SK-N-SH (cell line): Measurements from ENCODE around the gene SURF1. TPM values are rescaled to one million over a fixed set of nuclear protein-coding genes. Genes with fewer than 3 reads are reported as not detected.

Source experiments
- CTCF ChIA-PET: fragments of 300-600, 350-600 bp; formaldehyde crosslinking; extraction: SDS; loops from one replicate; lab custom pipeline; 2021; lab: Yijun Ruan, JAX
- POLR2A ChIA-PET: fragments of 350-600 bp; sonication (Branson Sonifier 250); formaldehyde crosslinking; extraction: SDS; loops from one replicate; lab custom pipeline; 2020; ENCODE audit warnings: antibody characterized with exemption, inconsistent platforms; lab: Yijun Ruan, JAX
- DNase-seq: peaks from one replicate; pipeline ENCODE4 v3.0.0; 2012
- H2AFZ ChIP-seq: fragments of 200-600 bp; sonication (generic); 2 replicates; pipeline ENCODE4 v1.8.1; 2016; ENCODE audit warnings: antibody characterized with exemption, mild to moderate bottlenecking, low read depth
- H3F3A ChIP-seq: fragments of 200-600 bp; sonication (generic); replicated peaks from 2 replicates; pipeline ENCODE3; 2016; ENCODE audit warnings: antibody characterized with exemption, mild to moderate bottlenecking; ENCODE audit not compliant: insufficient read depth
- H3K27ac ChIP-seq, 2 experiments: fragments of 200-500 bp in 1 of 2; fragments of 200-600 bp in 1 of 2; sonication (Bioruptor generic) in 1 of 2; sonication (generic), shearing (Covaris generic) in 1 of 2; 2 replicates each; pipeline versions ENCODE4 v1.5.1 to v1.6.1; 2014 to 2016; ENCODE audit warnings: low read depth in 2 of 2, inconsistent platforms in 1 of 2, low read length in 1 of 2, mild to moderate bottlenecking in 1 of 2, mixed read lengths in 1 of 2
- H3K27me3 ChIP-seq: fragments of 200-600 bp; sonication (generic), shearing (Covaris generic); 2 replicates; pipeline ENCODE4 v1.6.1; 2016; ENCODE audit warnings: mixed run types; ENCODE audit not compliant: insufficient read depth
- H3K36me3 ChIP-seq, 2 experiments: fragments of 200-500 bp in 1 of 2; fragments of 200-600 bp in 1 of 2; sonication (Bioruptor generic) in 1 of 2; sonication (generic) in 1 of 2; replicated peaks in 1 of 2; 2 replicates each; pipeline versions ENCODE3 to v1.5.1; 2014 to 2016; ENCODE audit warnings: low read length in 1 of 2, mild to moderate bottlenecking in 1 of 2; ENCODE audit not compliant: insufficient read depth in 2 of 2, control insufficient read depth in 1 of 2
- H3K4me1 ChIP-seq, 2 experiments: fragments of 200-500 bp in 1 of 2; fragments of 200-600 bp in 1 of 2; sonication (Bioruptor generic) in 1 of 2; sonication (generic), shearing (Covaris generic) in 1 of 2; 2 replicates each; pipeline versions ENCODE4 v1.5.1 to v1.6.1; 2014 to 2016; ENCODE audit warnings: low read depth in 1 of 2, low read length in 1 of 2, mixed run types in 1 of 2; ENCODE audit not compliant: insufficient read depth in 2 of 2, control insufficient read depth in 1 of 2
- H3K4me2 ChIP-seq: fragments of 200-600 bp; sonication (generic), shearing (Covaris generic); 2 replicates; pipeline ENCODE4 v1.6.1; 2017; ENCODE audit warnings: mixed run types
- H3K4me3 ChIP-seq, 2 experiments: fragments of 200-500 bp in 1 of 2; fragments of 200-600 bp in 1 of 2; sonication (Bioruptor generic) in 1 of 2; sonication (generic), shearing (Covaris generic) in 1 of 2; 2 replicates each; pipeline versions ENCODE4 v1.5.1 to v1.8.1; 2014 to 2016; ENCODE audit warnings: low read depth in 2 of 2, inconsistent platforms in 1 of 2, low read length in 1 of 2, mild to moderate bottlenecking in 1 of 2, mixed read lengths in 1 of 2, moderate library complexity in 1 of 2
- H3K79me2 ChIP-seq: fragments of 200-600 bp; sonication (generic); 2 replicates; pipeline ENCODE4 v1.8.1; 2017; ENCODE audit warnings: mild to moderate bottlenecking; ENCODE audit not compliant: insufficient read depth
- H3K9ac ChIP-seq: fragments of 200-600 bp; sonication (generic); 2 replicates; pipeline ENCODE4 v1.6.1; 2017; ENCODE audit warnings: mixed run types
- H3K9me2 ChIP-seq: fragments of 200-600 bp; sonication (generic); 2 replicates; pipeline ENCODE4 v1.6.1; 2017; ENCODE audit warnings: mixed run types
- H3K9me3 ChIP-seq: fragments of 200-600 bp; sonication (generic); 2 replicates; pipeline ENCODE4 v1.6.1; 2017; ENCODE audit warnings: mixed run types, mild to moderate bottlenecking, moderate library complexity
- H4K20me1 ChIP-seq: fragments of 200-600 bp; sonication (generic); 2 replicates; pipeline ENCODE4 v1.6.1; 2017; ENCODE audit warnings: mild to moderate bottlenecking, mixed run types; ENCODE audit not compliant: insufficient read depth
- ELF1 ChIP-seq: IDR thresholded peaks from 2 replicates; pipeline ENCODE4 v1.4.0; 2012
- EZH2phosphoT487 ChIP-seq: fragments of 200-600 bp; sonication (generic); IDR thresholded peaks from 2 replicates; pipeline ENCODE4 v1.6.1; 2017; ENCODE audit warnings: low read depth, mixed run types, mild to moderate bottlenecking, antibody characterized with exemption, moderate library complexity, borderline replicate concordance
- FOSL2 ChIP-seq: IDR thresholded peaks from 2 replicates; pipeline ENCODE4 v1.4.0; 2012; ENCODE audit warnings: low read depth, mild to moderate bottlenecking, moderate library complexity, borderline replicate concordance
- GABPA ChIP-seq: IDR thresholded peaks from 2 replicates; pipeline ENCODE4 v1.4.0; 2012; ENCODE audit warnings: low read depth, mild to moderate bottlenecking
- GATA2 ChIP-seq: sonication (generic); formaldehyde crosslinking; IDR thresholded peaks from 2 replicates; pipeline ENCODE4 v1.5.0; 2020; ENCODE audit warnings: mild to moderate bottlenecking, missing genetic modification reagents
- IRF3 ChIP-seq: fragments of 150-350 bp; IDR thresholded peaks from 2 replicates; pipeline ENCODE4 v1.6.1; 2016; ENCODE audit warnings: mild to moderate bottlenecking, low read depth, low read length
- JUND ChIP-seq: IDR thresholded peaks from 2 replicates; pipeline ENCODE4 v1.4.0; 2012
- MEF2A ChIP-seq: IDR thresholded peaks from 2 replicates; pipeline ENCODE4 v1.4.0; 2012; ENCODE audit warnings: low read depth, borderline replicate concordance
- NFIC ChIP-seq: IDR thresholded peaks from 2 replicates; pipeline ENCODE4 v1.4.0; 2012; ENCODE audit warnings: borderline replicate concordance
- NRF1 ChIP-seq: IDR thresholded peaks from 2 replicates; pipeline ENCODE4 v1.6.1; 2012; ENCODE audit warnings: low read depth, mild to moderate bottlenecking, low read length
- PBX3 ChIP-seq: IDR thresholded peaks from 2 replicates; pipeline ENCODE4; 2012
- POLR2AphosphoS5 ChIP-seq: IDR thresholded peaks from 2 replicates; pipeline ENCODE4 v1.6.1; 2012; ENCODE audit warnings: low read depth, low read length
- RAD21 ChIP-seq: IDR thresholded peaks from 2 replicates; pipeline ENCODE4 v1.6.1; 2012; ENCODE audit warnings: mild to moderate bottlenecking, low read length
- RCOR1 ChIP-seq: fragments of 150-350 bp; IDR thresholded peaks from 2 replicates; pipeline ENCODE4 v1.6.1; 2017; ENCODE audit warnings: antibody characterized with exemption, low read length
- RXRA ChIP-seq: IDR thresholded peaks from 2 replicates; pipeline ENCODE4 v1.4.0; 2012; ENCODE audit warnings: low read depth, mild to moderate bottlenecking, borderline replicate concordance
- SMC3 ChIP-seq: IDR thresholded peaks from 2 replicates; pipeline ENCODE4 v1.6.1; 2012; ENCODE audit warnings: low read depth, low read length, improper control_type of control experiment
- TAF1 ChIP-seq: IDR thresholded peaks from 2 replicates; pipeline ENCODE4 v1.6.1; 2012; ENCODE audit warnings: low read depth, mild to moderate bottlenecking, low read length, moderate library complexity, borderline replicate concordance
- TCF12 ChIP-seq: IDR thresholded peaks from 2 replicates; pipeline ENCODE4 v1.4.0; 2012
- TEAD4 ChIP-seq: IDR thresholded peaks from 2 replicates; pipeline ENCODE4 v1.4.0; 2012; ENCODE audit warnings: mild to moderate bottlenecking, borderline replicate concordance; ENCODE audit not compliant: insufficient read depth
- USF2 ChIP-seq: fragments of 150-350 bp; IDR thresholded peaks from 2 replicates; pipeline ENCODE4 v1.6.1; 2017; ENCODE audit warnings: antibody characterized with exemption, low read length, low read depth, borderline replicate concordance
- YY1 ChIP-seq: IDR thresholded peaks from 2 replicates; pipeline ENCODE4 v1.4.0; 2012; ENCODE audit warnings: low read depth, mild to moderate bottlenecking
- WGBS: methylation state at CpG from one replicate; pipeline ENCODE4 v1.1.6; 2017; ENCODE audit warnings: low lambda C conversion rate; 5-methylcytosine and 5-hydroxymethylcytosine counted together
- polyA plus RNA-seq, 3 experiments: library from polyadenylated mRNA; depleted of rRNA; stranded (reverse); fragments of >200 nt; gene quantifications; 2 replicates each; pipeline ENCODE4 v1.2.3, GENCODE V29; 2012
- TF ChIP-seq, protein P1 (sequence below): IDR thresholded peaks from 2 replicates; pipeline ENCODE4 v1.6.1; 2012; ENCODE audit warnings: mild to moderate bottlenecking, low read depth, low read length, moderate library complexity

SURF1 gene
- polyA plus RNA-seq, 1 of the 3 experiments (the other 2 are of a cell fraction), result 103 TPM

DNA sequence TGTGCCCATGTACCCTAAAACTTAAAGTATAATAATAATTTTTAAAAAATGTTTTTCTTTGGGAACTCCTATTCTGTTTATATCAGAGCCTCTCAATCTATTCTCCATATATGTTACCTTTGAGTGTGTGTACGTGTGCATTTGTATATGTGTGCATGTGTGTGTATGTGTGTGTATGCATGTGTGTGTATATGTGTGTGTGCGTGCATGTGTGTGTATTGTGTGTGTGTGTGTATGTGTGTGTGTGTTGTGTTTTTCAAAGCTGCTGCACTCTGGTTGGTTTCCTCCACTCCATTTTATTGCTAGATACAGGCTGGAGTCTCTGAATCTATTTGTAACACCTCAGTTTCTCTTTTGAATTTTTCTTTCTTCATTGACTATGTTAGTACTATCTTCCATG is 40.3 kb downstream of the SURF1 start (continued):
- no peak for TF ChIP-seq TCF12
- no peak for TF ChIP-seq IRF3
- no peak for TF ChIP-seq NRF1
- TF ChIP-seq FOSL2, result no peak
- no peak for TF ChIP-seq EZH2phosphoT487
- no peak for TF ChIP-seq MEF2A

GRCh38 chr9:133309608-133310007 is 46.7 kb downstream of the SURF1 start:
- Histone ChIP-seq H3K9me2 (no peaks in the 10 kb centered on the region), H3K27ac (no peak overlapping the region), H3K79me2 (no peaks in the 10 kb centered on the region), H2AFZ (no peak overlapping the region), H3K4me3 (no peak overlapping the region), H3K36me3 (no peaks in the 10 kb centered on the region), H3K27me3 (peaks cover 10% of the 10 kb centered on the region; the same call in 1 of the 2 replicates), H3K4me1 (no peaks in the 10 kb centered on the region), H3K9ac (no peak overlapping the region), H4K20me1 (no peaks in the 10 kb centered on the region), H3K9me3 (no peaks in the 10 kb centered on the region), H3K4me2 (no peak overlapping the region), H3F3A (no peaks in the 10 kb centered on the region)
- TF ChIP-seq RAD21, result no peak
- TF ChIP-seq ELF1, result no peak
- no peak for TF ChIP-seq TAF1
- TF ChIP-seq NFIC, result no peak
- no peak for TF ChIP-seq GATA2 (CRISPR knock-in tag)
- no peak for TF ChIP-seq JUND
- no peak for TF ChIP-seq TEAD4
- TF ChIP-seq RXRA, result no peak
- no peak for TF ChIP-seq USF2
- TF ChIP-seq, protein P1, sequence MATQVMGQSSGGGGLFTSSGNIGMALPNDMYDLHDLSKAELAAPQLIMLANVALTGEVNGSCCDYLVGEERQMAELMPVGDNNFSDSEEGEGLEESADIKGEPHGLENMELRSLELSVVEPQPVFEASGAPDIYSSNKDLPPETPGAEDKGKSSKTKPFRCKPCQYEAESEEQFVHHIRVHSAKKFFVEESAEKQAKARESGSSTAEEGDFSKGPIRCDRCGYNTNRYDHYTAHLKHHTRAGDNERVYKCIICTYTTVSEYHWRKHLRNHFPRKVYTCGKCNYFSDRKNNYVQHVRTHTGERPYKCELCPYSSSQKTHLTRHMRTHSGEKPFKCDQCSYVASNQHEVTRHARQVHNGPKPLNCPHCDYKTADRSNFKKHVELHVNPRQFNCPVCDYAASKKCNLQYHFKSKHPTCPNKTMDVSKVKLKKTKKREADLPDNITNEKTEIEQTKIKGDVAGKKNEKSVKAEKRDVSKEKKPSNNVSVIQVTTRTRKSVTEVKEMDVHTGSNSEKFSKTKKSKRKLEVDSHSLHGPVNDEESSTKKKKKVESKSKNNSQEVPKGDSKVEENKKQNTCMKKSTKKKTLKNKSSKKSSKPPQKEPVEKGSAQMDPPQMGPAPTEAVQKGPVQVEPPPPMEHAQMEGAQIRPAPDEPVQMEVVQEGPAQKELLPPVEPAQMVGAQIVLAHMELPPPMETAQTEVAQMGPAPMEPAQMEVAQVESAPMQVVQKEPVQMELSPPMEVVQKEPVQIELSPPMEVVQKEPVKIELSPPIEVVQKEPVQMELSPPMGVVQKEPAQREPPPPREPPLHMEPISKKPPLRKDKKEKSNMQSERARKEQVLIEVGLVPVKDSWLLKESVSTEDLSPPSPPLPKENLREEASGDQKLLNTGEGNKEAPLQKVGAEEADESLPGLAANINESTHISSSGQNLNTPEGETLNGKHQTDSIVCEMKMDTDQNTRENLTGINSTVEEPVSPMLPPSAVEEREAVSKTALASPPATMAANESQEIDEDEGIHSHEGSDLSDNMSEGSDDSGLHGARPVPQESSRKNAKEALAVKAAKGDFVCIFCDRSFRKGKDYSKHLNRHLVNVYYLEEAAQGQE, result no peak
- TF ChIP-seq YY1, result no peak
- TF ChIP-seq EZH2phosphoT487, result no peak
- no peak for TF ChIP-seq RCOR1
- TF ChIP-seq PBX3, result no peak
- TF ChIP-seq POLR2AphosphoS5, result no peak
- TF ChIP-seq GABPA, result no peak
- TF ChIP-seq SMC3, result no peak
- WGBS, result 18% methylated on average over 6 of the region's 6 CpGs
- CTCF ChIA-PET, result no interaction called here
- POLR2A ChIA-PET, result no interaction called here
- no peak for DNase-seq
